RPMI8226 (cell line): ENCODE data around the gene AMFR.
A peak's percentile ranks its signal among the peaks of the same experiment; 100 is the strongest.

Source experiments
- DNase-seq: peaks from one replicate; pipeline ENCODE4 v3.0.0-alpha.2; 2015

The AMFR gene

DNA sequence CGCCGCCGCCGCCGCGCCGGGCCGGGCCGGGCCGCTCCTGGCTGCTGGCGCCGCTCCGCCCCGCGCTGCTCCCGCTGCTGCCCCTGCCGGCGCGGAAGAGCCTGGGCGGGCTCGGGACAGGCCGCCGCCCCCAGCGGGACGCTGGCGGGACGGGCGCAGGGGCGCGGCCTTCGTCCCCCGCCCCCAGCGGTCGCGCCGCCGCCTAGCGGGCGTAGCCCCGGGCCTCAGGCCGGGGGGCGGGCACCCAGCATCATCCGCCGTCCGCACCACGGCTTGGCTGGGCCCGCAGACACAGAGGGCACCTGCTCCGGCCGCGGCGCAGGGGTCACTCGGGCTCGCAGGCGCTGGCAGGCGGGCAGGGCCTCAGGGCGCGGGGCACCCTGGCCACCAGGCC, at the start of gene AMFR:
AMFR (minus strand) TSS at position 107 of the 394 bp plus-strand sequence. CDS start 218 bp downstream, outside the sequence.
- DNase-seq: peak; percentile 93

DNA sequence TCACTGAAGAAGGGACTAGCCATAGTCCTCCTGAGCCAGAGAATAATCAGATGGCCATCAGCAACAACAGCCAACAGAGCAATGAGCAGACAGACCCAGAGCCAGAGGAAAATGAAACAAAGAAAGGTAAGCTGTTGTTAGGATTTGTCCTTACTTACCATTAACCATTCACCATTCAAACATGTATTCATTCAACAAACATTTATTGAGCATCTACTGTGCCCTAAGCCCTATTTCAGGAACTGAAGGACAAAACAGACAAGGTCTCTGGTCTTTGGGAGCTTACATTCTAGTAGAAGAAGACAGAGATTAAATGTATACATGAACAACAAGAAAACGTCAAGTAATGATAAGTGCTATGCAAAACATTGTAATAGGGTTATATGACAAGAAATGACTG, 45.3 kb upstream of the AMFR start:
- no peak for DNase-seq

DNA sequence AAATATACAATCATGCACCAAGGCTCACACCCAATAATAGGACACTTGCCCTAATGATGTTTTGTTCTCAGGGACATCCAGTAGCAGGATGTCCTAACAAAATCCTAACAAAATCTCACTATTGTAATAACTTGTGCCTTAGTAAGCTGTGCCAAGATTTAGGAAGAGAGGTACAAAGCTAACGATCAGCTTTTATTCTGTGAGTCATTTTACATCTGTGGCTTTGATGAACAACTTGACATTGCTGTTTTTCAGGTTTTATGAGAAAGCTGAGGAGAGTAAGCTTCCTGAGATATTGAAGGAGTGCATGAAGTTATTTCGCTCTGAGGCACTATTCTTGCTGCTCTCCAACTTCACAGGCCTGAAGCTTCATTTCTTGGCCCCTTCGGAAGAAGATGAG, 44.9 kb upstream of the AMFR start:
- no peak for DNase-seq

DNA sequence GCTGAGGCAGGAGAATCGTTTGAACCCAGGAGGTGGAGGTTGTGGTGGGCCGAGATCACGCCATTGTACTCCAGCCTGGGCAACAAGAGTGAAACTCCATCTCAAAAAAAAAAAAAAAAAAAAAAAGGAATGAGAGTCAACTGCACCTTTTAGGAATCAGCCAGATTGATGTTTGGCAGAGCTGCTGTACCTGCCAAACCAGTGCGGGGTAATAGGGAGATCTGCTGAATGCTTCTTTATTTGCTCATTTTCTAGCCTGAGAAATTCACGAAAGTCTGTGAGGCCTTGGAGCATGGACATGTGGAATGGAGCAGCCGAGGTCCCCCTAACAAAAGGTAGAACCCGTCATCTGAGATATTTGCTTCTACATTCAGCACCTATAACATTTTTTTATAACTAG, 44.4 kb upstream of the AMFR start:
- DNase-seq: no peak

DNA sequence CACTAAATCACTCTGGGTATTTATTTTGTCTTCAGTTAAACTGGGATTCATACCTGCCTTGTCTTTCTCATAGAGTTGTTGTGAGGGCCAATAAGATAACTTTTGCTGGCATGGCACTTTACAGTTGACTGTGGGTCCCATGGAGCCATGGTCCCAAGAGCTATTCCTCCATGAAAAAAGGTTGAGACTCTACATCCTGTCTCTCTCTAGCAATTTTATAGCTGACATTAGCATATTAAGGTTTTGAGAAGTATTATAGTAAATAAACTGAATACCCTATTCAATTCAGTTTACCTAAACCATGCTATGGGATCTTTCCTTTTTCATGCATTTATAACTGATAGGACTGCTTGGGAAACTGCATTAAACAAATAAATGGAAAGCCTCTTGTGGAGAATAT, 43.5 kb upstream of the AMFR start:
- no peak for DNase-seq

DNA sequence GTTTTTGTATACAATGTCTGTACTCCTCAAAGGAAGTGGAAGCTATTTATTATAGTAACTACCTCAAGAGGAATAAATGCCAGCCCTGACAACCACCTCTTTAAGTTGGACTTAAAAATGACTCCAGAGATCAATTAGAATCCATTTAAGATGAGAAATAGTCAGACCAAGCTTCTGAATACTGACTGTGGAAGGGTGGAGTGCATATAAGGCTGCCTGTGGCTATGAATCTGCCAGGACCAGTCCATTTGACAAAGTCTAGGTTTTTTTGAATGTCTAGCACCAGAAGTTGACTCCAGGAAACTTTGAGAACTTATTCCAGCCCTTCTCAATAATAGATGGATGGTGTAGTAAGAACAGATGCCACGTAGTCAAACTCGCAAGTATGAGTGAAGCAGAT, 41.0 kb upstream of the AMFR start:
- DNase-seq: no peak

DNA sequence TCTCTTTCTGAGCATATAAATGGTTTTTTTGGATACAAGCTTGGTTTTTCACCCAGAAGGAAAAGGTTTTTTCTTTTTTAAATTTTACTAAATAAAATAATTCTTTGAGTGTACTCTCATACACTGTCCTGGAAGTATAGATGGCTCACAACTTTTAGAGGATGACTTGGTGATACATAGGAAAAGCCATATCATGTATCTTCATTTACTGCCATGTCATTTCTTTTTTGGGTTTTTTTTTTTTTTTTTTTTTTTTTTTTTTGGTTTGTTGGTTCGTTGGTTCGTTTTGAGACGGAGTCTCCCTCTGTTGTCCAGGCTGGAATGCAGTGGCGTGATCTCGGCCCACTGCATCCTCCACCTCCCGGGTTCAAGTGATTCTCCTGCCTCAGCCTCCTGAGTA, 37.8 kb upstream of the AMFR start:
- DNase-seq: no peak

DNA sequence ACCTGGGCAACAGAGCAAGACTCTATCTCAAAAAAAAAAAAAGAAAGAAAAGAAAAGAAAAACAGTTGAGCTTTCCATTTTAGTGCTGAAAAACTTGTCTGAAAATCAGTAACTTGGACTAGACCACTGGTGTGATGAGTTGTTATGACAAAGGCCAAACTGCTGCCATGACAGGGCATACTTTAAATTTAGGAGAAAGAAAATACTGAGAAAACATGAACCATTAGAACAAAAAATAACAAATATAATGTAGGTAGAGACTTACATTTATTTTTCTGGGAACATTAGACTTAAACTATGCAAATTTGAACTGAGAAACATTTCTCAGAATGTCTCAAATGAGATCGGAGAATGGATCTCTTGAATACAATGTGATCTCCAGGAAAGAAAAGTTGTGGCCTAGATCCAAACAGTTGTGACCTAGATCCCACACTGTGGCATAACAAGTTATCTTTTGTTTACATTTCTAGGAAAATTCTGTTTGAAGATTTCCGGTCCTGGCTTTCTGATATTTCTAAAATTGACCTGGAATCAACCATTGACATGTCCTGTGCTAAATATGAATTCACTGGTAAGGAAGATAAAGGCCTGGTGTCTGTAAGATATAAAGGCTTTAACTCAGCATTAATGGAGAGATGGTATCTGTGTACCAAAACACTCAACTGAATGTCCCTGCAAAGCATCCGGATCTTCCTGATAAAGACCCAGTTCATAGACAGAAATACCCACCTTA, 36.9 kb upstream of the AMFR start:
- no peak for DNase-seq

DNA sequence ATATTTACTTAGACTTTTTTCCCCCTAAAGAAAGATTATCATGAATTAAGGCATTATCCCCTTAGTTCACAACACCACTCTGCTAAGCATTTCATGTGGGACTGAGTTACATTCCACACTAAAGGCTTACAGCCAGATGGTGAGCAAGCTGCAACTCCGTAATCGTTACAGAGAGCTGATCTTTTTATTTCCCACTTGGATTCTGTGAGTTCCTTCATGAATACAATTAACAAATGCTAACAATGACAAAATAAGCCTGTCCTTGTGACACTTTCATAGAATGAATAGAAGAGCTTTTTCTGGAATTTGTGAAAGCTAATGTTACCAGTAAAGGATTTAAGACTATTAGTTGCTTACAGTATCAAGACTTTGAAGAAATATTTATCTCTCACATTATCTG, 34.8 kb upstream of the AMFR start:
- DNase-seq: no peak

DNA sequence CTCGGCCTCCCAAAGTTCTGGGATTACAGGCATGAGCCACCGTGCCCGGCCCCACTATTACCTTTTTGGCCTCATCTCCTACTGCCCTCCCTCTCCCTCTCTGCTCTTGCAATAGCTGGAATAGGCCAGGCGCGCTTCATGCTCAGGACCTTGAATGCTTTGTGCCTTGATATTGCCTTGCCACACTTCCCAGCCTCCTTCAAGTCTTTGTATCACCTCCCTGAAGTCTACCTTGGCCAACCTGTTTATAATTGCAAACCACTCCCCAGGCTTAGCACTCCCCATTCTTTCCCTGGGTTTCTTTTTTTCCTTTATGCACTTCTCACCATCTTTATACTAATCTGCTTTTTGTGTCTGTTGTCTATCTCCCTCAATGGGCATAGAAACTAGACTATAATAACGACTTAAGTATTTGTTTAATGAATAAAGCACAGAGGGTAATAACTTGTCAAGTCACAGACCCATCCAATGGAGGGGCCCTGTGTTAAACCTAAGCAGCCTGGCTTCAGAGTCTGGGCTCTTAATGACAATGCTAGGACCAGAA, 32.7 kb upstream of the AMFR start:
- DNase-seq: no peak

DNA sequence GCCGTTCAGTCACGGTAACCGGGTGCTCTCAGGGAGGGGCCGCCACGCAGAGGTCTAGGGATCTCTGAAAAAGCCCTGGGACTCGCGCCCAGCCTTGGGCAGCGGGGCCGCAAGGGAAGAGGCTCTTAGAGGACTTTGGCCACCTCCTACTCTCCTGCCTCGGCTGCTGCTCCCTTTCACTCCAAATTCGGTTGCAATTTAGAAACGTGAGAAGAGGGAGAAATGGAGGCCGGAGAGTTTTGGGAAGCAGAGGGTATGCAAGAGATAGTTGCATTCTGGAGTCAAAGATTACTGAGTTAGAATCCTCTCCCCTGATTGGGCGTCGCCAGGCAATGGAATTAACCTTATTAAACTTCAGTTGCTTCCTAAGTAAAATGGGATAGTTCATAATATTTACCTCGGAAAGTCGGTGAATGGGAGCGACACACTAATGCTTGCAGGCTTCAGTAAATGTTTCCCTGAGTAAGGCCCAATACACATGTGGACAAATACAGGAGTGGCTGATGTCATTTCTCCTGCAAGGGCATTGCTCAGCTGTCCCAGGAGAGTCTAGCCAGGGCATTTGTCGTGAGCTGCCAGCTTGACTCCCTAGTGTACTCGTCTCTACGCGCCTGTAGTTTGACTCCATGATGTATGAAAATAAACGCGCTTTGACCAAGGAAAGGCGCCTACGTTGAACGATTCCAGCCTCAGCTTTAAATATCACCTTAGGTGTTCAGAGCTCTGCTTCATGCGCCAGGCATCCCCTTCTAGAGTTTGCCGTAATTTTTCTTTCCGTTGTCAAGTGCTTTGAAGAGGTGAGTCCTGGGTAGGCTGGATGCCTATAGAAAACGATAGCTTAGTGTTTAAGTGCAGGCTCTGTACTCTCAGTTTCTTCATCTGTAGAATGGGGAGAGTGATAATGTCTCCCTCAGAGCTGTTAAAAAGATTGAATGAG, 26.7 kb upstream of the AMFR start:
- peak; percentile 72 for DNase-seq

DNA sequence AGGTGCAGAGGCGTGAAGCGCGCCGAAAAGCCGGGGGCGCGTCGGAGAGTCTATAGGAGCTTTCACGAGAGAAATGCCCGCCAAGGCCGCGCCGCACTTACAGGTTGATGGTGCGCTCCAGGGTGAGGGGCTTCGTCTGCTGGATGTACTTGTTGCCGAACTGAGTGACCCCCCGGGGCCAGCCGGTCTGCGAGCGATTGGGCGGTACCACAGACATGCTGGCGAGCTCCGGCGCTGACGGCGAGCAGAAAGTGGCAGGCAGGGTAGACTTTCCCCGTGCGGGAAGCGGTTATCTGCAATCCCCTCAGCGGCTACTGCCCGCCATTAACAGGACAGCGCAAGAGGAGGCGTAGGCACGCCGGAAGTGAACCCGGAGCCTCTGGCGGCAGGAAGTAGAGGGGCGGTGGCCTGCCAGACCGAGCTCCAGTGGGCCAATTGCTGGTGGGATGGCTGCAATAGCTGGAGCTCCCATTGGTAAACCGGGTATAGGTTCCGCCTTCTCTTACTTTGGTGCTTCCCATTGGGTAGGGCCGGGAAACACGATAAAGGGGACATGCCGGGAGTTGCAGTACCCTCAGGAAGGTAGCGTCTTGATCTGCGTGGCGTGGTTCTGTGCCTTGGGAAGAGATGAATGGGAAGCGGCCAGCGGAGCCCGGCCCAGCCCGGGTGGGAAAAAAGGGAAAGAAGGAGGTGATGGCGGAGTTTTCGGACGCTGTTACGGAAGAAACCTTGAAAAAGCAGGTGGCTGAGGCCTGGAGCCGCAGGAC, 25.8 kb upstream of the AMFR start, which contains the start of the genes NUDT21 and OGFOD1:
NUDT21 (minus strand) TSS at position 347 of the 767 bp plus-strand sequence; CDS start at position 217, 130 bp downstream.
OGFOD1 (plus strand) TSS at position 569 of the 767 bp plus-strand sequence; CDS start at position 628, 59 bp downstream.
- peak; percentile 98 for DNase-seq

DNA sequence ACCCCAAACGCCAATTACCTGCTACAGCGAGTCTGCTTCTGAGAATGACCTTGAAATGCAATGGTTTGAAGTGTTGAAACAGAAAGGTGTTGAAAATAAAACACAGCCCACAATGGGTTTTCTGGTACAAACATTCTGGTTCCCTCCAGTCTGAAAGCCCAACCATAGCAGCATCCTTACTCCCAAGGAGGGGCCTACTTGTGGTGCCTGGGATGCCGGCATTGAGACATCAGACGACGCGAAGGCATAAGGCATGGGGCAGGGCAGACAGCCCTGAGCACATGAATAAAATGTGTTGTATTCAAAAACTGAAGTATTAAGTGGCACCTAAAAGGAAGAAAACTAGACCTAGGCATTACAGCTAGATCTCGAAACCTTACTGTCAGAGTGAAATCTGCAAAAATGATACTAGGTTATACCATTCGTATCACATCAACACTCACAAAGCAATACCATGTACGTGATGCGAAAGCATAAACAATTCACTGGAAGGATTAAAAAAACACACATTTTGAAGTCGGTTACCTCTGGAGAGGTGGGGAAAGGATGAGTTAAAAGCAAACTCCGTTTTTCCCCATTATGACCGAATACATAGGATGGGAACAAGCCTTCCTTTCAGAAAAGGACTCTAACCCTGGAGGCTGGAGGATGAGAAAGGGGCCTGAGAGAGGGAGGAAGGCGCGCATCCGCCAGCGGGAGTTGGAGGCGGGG, 25.1 kb upstream of the AMFR start:
- DNase-seq: peak; percentile 50

DNA sequence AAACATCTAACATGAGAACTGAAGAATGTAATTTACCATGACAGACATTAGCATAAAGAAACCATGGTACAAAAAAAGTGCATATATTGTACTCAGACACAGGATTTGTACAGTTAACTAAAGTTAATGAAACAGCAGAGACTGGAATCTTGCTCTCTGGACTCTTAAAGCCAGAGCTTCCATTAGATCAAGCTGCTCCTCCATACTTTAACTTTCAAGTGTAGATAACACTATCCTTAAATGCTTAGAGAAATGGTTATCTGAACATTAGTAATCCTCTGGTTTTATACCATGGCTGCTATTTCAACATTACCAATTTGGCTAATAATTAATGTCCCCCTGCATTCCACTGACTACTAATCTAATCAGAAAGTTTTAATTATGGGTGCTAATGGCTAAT, 22.7 kb upstream of the AMFR start:
- DNase-seq: no peak

DNA sequence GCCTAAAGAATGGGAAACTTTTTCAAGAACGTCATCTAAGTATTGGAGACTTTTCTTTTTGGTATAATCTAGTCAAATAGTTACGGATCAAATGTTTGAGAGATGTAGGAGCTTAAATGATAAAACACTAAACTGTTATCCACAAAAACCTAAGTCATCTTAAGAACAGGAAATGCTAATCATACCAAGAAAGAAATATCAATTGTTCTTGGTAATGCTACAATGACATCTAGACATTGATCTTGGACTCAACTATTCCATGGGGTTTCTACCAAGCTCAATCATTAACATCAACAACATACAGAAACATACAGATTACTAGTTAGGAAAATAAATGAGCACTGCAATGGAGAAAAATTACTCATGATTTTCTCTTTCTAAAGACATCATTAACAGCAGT, 21.9 kb upstream of the AMFR start:
- DNase-seq: no peak

DNA sequence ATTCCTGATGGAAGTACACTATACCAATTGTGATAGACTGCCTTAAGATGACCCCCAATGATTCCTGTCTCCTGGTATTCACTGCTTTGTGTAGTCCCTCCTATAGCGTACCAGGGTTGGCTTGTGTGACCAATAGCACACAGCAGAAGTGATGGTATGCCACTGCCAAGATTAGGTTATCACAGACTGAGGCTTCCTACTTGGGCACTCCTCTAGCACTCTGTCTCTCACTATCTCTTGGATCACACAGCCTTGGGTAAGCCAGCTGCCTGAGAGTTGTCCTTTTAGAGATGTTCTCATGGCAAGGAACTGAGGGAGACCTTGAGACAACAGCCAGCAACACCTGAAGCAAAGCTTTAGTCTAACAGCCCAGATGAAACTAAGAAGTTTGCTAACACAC, 12.7 kb upstream of the AMFR start:
- no peak for DNase-seq

DNA sequence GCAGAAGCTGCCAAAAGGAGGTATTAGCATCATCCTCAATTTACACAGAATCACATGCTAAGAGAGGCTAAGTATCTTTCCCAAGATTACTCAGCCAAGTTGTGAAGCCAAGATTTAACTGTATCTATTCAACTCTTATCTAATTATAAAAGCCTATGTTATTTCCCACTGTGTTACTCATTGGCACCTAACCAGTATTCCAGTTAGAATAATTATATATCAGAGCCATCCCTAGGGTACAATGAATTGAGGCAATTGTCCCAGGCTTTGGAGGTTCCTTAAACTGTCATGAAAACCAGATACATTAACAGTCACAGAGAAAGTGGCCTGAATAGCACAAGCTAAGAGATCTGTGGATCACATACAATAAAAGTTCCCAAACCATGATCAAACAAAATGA, 10.9 kb upstream of the AMFR start:
- no peak for DNase-seq

DNA sequence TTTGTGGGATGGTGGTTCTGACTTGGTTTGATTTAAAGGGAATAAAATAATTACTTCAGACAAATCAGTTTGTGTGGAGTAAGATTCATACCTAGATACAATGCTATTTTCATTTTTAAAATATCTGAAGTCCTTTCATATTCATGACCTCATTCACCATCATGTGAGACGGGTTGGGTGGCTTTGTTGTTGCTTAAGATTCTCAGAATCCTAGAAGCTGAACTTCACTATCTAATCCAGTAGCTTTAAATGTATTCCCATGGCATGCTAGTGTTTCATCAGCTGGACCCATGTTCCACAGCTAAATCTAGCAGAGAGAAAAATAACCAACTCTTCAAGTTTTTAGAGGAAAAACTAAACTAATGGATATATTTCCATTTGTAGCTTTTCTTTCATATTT, 2.7 kb upstream of the AMFR start:
- DNase-seq: no peak

DNA sequence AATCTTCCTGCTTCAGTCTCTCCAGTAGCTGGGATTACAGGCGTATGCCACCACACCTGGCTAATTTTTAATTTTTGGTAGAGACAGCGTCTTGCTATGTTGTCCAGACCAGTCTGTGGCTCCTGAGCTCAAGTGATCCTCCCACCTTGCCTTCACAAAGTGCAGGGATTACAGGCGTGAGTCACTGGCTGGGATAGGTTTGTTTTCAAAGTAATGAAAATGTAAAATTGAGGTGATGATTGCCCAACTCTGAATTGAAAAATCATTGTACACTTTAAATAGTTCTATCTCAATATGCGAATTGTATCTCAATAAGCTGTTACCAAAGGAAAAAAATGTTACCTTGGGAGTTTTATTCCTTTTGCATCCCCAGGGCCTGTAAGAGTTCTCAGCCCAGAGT, 1.2 kb upstream of the AMFR start:
- no peak for DNase-seq

DNA sequence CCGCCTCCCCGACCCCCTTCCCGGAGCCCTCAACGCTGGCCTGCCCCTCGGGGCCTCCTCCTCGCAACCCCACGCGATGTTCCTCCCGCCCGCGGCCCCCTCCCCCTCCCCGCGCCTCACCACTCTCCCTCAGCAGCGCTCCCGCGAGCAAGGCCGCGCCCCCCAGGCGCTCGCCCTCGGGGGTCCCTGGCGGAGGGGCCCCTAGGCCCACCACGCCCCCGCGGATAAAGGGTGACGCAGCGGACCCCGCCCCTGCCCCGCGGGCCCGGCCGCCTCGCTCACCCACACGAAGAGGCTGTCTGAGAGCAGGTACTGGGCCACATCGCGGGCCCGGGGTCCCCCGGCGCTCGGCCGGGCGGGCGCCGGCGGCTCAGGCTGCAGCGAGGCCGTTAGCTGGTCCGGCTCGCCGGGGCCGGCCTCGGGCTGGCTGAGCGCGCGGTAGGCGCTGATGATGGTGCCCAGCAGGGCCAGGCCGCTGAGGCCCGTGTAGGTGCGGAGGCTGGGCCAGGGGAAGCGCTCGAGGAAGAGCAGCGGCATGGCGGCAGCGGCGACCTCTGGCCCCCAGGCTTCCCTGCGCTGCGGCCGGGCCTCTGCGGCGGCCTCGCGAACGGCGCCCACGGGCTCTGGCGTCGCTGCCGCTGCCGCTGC, 430 bp downstream of the AMFR start:
- DNase-seq: peak; percentile 15

DNA sequence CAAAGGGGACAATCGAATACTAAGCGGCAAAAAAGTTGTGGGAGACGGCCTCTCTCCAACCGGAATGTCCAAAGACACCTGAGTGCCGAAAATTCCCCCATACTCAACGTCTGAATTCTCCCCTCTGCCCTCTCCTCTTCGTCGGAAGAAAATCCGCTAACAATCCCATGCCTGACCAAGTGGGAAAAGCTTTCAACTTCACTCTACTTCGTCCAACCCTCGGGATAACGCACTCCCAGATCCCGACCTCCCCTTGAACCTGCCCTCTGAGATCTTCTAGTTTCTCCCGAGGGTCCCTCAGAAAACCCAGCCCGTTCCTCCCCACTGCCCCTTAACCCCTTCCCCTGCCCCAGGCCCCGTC, 961 bp downstream of the AMFR start:
- DNase-seq: no peak
